ENCODE measurements around the gene HMMR. TPM values are rescaled to one million over a fixed set of nuclear protein-coding genes. Genes with fewer than 3 reads are reported as not detected.
"Not testable (repeated sequence)": the region's sequence is repeated elsewhere in the genome, so short reads cannot be mapped to it uniquely, and the experiment has no call there.

The HMMR gene, protein sequence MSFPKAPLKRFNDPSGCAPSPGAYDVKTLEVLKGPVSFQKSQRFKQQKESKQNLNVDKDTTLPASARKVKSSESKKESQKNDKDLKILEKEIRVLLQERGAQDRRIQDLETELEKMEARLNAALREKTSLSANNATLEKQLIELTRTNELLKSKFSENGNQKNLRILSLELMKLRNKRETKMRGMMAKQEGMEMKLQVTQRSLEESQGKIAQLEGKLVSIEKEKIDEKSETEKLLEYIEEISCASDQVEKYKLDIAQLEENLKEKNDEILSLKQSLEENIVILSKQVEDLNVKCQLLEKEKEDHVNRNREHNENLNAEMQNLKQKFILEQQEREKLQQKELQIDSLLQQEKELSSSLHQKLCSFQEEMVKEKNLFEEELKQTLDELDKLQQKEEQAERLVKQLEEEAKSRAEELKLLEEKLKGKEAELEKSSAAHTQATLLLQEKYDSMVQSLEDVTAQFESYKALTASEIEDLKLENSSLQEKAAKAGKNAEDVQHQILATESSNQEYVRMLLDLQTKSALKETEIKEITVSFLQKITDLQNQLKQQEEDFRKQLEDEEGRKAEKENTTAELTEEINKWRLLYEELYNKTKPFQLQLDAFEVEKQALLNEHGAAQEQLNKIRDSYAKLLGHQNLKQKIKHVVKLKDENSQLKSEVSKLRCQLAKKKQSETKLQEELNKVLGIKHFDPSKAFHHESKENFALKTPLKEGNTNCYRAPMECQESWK
- 8.6 TPM for polyA plus RNA-seq (ENCODE audit: insufficient read length)

DNA sequence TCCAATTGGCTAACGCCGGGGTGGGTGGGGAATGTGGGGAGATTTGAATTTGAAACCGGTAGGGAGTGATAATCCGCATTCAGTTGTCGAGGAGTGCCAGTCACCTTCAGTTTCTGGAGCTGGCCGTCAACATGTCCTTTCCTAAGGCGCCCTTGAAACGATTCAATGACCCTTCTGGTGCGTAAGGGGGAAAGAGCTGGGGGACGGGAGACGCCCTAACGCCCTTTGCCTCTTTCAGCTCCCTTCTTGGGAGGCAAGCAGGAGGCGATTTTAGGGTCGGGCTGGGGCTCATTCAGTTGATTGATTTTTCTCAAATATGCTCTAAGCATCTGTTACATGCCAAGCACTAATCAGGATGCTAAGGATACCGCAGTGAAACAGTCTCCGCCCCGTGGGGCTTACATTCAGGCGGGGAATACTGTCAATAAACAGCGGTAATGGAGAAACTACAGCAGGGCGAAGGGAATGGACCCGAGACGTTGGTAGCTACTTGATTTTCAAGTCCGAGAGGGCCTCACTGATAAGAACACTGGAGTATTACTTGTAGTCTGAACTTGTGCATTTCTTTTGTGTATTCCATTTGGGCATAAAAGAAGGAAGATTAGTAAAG lies at the start of gene HMMR:
TSS of gene HMMR (plus strand) at position 71 of the 610 bp plus-strand sequence. CDS start at position 132, 61 bp downstream.
- DNase-seq (ENCODE audit: low read depth): no peak

DNA sequence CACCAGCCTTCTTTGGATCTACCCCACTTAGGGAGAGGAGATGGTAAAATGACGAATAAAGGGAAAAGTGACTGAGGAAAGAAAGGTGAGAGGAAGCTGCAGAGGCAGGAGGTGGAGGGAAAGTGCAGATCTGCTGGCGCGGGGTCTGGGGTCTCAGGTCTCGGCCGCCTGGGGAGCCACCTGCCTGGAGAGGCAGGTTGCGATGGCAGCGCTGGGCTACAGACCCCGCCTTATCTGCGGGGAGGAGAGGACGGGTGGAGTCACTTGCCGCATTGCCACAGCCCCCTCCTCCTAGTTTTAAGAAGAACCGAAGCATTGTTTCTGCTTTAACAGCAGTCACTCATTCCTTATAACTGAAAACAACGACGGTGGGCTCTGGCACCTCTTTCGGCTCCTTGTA lies 44.8 kb upstream of the HMMR start:
- not testable (repeated sequence) for DNase-seq (ENCODE audit: low read depth)

DNA sequence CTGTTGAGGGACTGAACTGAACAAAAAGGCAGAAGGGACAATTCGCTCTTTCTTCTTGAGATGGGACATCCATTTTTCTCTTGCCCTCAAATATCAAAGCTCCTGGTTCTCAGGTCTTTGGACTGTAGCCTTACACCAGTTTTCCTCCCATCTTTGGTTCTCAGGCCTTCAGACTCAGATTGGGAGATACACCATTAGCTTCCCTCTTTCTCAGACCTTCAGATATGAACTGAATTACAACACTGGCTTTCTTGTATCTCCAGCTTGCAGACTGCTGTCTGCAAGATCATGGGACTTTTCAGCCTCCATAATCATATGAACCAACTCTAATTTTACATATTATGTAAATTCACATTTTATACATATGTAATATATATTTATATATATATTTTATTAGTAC lies 35.6 kb upstream of the HMMR start:
- DNase-seq (ENCODE audit: low read depth): no peak

DNA sequence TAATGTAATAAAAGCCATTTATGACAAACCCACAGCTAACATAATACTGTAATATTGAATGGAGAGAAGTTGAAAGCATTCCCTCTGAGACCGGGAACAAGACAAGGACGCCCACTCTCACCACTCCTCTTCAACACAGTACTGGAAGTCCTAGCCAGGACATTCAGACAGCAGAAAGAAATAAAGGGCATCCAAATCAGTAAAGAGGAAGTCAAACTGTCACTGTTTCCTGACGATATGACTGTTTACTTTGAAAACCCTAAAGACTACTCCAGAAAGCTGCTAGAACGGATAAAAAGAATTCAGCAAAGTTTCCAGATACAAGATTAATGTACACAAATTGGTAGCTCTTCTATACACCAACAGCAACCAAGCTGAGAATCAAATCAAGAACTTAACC lies 34.3 kb upstream of the HMMR start:
- DNase-seq (ENCODE audit: low read depth): not testable (repeated sequence)

DNA sequence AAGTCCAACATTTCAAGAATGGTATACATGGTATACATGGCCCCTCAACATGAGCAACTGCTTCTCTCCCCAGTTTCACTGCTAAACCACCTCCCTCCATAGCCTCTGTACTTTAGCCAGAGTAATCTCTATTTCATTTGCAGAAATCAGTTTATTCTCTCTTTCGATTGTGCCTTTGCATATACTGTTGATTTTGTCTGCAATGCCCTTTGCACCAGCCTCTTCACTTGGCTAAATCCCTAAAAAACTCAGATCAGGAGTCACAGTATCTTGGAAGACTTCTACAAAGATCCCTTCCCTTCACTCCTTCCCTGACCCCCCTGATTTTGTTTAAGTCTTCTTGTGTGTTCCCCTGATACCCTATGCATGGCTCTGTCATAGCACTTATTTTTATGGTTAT lies 27.9 kb upstream of the HMMR start:
- no peak for DNase-seq (ENCODE audit: low read depth)

DNA sequence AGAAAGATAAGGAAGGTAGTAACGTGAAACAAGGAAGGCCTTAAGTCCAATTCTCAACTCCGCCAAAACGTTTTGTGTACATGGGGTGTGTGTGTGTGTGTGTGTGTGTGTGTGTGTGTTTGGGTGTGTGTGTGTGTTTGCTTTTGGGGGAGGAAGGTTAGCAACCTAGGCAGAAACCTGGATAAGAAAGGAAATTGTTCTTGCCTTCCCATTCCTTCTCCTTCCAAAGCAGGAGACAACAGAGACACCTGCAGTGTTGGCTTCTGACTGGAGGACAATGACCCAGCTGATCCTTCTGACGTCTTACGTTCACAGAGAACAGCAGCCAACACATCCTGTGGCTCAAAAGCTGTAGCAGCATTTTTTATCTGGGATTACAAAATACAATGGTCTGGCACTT lies 27.2 kb upstream of the HMMR start:
- no peak for DNase-seq (ENCODE audit: low read depth)

DNA sequence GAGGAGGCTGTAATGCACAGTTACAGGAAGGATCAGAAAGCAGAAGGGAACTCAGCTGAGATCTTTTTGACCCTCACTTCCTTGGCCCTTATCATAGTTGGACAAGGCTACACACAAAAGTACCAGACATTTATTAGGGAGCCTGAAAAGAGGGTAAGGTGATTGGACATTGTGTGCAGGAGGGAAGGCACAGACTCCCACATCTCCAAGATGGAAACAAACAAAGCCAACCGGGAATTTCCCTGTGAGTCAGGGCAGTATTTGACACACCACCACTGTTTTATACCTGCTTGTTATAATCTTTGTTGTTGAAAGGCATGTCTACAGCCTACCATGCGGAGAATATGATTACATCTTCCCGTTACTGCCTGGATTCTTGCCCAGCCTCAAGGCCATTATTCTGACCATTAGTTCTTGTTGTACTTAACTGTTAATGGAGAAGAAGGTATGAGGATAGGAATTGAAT lies 26.0 kb upstream of the HMMR start:
- DNase-seq (ENCODE audit: low read depth): no peak

DNA sequence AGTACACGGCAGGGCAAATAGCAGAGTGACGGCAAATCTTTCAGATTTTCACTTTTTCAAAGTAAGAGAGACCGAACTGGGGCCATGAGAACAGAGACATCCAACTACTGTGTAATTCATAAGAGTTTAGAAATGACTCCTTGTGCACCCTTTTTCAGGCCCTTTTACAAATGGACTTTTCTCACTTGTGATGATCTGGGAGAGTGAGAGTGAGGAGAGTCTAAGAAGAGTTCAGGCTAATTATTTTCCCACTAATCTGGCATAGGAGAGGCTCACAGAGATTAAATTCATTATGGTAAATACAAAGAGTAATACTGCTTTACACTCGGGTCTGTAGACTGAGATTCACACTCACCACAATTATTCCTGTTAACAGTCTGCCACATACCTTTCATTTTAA lies 23.9 kb upstream of the HMMR start:
- no peak for DNase-seq (ENCODE audit: low read depth)

DNA sequence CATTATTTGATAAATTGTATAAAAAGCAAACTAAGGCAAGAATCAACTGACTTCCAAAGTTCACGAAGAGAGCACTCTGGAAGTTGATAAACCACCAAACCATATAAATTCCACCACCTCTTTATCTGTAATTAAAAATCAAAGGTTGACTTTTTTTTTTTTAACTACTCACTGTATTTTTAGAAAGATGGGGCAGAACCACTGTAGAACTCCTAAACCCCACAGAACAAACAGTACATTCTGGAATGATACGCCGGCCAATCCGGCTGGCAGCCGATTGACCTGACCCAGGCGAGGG lies 23.5 kb upstream of the HMMR start:
- no peak for DNase-seq (ENCODE audit: low read depth)

DNA sequence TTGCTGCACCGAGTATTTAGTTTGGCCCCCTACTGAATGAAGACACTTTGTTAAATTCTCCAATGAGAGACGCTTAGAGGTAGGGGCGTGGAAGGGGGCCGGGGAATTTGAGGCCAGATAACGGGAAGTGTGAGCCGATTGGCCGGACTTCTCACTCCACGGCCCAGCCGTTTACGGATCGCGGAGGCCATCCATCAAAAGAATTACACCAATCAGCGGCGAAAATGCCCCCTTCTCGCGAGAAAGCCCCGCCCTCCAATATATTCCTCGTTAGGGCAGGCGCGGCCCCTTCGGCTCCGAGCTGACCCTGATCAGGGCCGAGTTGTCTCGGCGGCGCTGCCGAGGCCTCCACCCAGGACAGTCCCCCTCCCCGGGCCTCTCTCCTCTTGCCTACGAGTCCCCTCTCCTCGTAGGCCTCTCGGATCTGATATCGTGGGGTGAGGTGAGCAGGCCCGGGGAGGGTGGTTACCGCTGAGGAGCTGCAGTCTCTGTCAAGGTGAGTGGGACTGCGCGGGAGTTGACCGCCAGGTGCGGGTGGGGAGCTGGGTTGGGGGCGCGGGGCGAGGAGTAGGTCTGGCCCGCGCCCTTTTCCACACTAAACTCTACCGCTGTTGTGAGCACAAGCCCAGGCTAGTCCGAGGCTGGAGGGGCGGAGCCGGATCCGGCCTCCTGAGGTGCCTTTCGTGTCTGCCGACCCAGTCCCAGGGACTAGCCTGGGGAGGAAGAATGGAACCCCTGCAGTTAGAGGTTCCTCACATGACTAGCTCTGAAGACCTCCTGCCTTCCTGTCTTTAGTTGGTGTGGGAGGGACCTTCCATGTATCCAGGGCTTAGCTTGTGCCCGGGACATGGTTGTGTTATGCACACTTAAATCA lies 22.9 kb upstream of the HMMR start, which contains the start of gene CCNG1:
TSS of gene CCNG1 (plus strand) at position 287 of the 874 bp plus-strand sequence. CDS start 1,662 bp downstream, outside the sequence.
- peak; percentile 92 for DNase-seq (ENCODE audit: low read depth)

DNA sequence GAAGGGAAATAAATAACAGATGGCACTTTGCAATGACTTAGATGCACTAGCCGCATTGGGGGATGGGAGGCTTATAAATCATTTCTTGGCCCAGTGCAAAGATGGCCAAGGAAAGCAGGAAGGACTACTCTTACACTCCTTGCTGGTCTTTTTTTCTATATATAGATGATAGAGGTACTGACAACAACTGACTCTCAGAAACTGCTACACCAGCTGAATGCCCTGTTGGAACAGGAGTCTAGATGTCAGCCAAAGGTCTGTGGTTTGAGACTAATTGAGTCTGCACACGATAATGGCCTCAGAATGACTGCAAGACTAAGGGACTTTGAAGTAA lies 21.4 kb upstream of the HMMR start:
- DNase-seq (ENCODE audit: low read depth): no peak

DNA sequence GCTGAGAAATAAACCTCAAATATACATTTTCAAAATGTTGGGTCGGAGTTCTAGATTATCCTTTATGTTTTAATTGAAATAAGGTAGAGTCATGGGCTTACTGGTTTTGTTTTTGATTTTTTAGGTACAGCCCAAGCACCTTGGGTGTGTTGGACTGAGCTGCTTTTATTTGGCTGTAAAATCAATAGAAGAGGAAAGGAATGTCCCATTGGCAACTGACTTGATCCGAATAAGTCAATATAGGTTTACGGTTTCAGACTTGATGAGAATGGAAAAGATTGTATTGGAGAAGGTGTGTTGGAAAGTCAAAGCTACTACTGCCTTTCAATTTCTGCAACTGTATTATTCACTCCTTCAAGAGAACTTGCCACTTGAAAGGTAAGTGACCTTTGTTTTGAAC lies 19.5 kb upstream of the HMMR start:
- no peak for DNase-seq (ENCODE audit: low read depth)

DNA sequence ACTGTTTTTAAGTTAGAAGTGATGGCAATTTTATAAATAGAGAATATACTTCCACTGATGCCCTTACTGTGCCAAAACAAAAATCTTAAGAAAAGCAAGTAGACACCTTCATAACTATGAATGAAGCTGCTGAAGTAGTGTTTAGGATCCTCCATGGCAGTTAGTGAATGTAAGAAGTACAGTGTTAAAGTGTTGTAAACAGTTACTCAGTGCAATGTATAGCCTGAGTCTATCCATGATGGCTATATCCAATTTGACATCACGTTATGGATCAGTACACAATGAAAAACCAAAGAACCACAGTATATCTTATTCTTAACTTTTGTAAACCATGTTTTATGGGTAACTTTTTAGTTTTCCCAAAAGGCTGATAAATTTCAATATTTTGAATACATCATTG lies 15.9 kb upstream of the HMMR start:
- no peak for DNase-seq (ENCODE audit: low read depth)

DNA sequence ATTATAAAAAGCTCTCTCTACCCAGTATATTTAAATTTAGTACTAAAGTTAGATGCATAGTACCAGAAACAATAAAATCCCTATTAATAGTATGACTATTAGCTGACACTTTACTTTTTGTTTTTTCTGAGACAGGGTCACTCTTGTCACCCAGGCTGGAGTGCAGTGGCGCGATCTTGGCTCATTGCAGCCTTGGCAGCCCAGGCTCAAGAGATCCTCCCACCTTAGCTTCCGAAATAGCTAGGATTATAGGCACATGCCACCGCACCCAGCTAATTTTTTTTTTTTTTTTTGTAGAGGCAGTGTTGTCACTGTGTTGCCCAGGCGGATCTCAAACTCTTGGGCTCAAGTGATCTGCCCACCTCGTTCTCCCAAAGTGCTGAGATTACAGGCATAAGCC lies 15.1 kb upstream of the HMMR start:
- no peak for DNase-seq (ENCODE audit: low read depth)

DNA sequence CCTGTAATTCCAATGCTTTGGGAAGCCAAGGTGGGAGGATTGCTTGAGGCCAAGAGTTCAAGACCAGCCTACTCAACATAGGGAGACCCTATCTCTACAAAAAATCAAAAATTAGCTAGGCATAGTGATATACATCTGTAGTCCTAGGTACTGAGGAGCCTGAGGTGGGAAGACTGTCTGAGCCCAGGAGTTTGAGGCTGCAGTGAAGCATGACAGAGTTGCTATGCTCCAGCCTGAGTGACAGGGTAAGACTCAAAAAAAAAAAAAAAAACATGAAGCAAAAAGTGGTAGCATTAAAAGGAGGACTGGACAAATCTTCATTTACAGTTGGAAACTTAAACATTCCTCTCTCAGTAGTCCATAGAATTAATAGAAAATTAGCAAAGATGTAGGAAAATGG lies 13.2 kb upstream of the HMMR start:
- no peak for DNase-seq (ENCODE audit: low read depth)

DNA sequence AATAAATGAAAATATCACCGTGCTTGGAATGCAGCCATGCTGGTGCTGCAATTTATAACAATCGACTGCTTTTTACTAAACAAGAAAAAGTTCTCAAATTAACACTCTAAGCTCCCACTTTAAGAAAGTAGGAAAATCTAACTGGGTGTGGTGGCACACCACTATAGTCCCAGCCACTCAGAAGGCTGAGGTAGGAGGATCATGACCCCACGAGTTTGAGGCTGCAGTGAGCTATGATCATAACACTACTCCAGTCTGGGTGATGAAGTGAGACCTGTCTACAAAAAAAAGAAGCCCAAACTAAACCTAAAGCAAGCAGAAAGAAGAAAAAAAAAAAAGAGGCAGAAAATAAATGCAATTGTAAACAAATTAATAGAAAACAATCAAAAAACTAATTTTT lies 12.6 kb upstream of the HMMR start:
- DNase-seq (ENCODE audit: low read depth): no peak

DNA sequence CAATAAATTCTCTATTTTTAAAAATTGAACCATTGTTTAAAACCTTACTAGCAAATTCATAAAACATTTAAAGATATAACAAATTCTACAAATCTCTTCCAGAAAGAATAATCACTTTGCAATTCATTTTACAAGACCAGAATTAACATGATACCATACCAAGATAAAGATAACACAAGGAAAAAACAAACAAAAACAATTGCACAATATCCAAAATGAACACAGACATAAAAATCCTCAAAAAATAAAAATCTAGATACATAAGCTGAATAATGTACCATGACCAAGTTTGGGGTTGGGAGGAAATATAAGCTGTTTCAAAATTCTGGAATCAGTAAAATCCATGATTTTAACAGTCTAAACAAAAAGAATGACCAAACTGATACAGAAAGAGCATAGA lies 11.9 kb upstream of the HMMR start:
- DNase-seq (ENCODE audit: low read depth): no peak

DNA sequence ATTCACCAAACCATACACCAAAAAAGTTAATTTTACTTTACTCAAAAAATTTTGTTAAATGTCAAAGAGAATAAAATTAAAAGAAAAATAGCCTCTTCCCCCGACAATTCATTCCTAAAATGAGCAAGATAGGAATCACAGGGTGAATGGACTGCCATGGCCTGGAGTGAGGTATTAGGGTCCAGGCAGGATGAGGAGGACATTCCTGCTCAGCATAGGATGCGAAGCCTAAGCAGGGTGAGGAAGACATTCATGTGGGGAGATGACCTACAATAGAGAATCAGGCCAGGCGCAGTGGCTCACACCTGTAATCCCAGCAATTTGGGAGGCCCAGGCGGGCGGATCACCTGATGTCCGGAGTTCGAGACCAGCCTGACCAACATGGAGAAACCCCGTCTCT lies 8.9 kb upstream of the HMMR start:
- DNase-seq (ENCODE audit: low read depth): no peak

DNA sequence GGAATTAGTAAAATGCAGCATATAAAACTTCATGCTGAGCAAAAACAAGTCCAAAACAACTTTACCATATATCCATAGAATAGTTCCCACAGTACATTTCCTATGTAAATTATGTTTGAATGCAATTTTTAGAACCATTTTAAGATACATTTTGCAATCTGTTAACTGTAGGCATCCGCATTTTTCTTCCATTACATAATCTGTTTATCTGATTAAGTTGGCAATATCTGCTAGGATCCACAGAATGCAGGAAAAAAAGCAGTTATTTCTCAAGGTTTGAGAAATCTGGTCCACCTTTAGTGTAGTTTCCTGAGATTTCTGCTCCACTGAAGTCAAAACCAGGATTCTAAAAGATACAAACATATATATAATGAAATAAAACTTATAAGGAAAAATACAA lies 6.7 kb upstream of the HMMR start:
- DNase-seq (ENCODE audit: low read depth): no peak

DNA sequence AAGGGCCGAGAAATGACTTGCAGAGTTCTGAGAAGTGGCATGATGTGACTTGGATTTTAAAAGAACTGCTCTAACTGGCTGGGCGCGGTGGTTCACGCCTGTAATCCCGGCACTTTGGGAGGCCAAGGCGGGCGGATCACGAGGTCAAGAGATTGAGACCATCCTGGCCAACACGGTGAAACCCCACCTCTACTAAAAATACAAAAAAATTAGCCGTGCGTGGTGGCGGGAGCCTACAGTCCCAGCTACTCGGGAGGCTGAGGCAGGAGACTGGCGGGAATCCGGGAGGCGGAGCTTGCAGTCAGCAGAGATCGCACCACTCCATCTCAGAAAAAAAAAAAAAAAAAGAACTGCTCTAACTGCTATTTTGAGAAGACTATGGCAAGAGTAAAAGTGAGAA lies 5.0 kb upstream of the HMMR start:
- DNase-seq (ENCODE audit: low read depth): not testable (repeated sequence)

DNA sequence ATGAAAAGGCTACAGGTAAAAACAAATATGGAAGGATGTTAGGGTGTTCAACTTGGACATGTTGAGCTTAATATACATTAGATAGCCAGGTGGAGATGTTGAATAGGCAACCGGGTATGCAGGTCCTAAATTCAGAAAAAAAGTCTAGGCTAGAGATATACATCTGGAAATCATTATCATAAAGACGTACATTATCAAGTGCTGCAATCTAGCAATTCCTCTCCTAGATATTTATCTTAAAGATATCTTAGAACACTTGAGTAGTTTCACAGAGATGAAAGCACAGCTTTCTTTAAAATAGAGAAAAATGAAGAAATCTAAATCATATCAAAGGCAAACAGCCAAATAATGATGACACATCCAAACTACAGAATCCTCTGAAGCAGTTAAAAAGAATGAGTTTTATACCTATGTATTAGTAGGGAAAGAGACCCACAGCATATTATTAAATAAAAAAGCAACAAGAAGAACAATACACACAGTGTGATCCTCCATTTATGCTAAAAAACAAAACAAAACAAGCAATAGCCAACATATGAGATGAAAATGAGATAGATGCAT lies 4.3 kb upstream of the HMMR start:
- no peak for DNase-seq (ENCODE audit: low read depth)

DNA sequence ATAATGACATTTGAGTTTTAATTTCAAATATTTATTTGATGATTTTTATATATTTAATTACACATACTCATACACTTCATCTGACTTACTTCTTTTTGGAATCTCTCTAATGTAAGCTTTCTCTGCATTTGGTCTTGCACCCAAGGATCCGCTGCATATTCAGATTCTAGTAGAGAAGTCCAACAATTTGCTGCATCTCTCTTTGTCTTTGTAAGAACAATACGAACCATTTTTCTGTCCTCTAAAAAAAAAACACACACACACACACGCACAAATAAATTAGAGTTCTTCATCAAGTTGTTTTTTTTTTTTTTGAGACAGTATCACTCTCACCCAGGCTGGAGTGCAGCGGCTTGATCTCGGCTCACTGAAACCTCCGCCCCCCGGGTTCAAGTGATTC lies 3.6 kb upstream of the HMMR start:
- DNase-seq (ENCODE audit: low read depth): no peak
